NCI-H526 (cell line): ENCODE data around the gene APEX1.
"Not testable (repeated sequence)": the region's sequence is repeated elsewhere in the genome, so short reads cannot be mapped to it uniquely, and the experiment has no call there.

Source experiments
- DNase-seq, 2 experiments: peaks; one replicate each; lab custom pipeline; 2025; lab: John Stamatoyannopoulos, UW

APEX1 gene

DNA sequence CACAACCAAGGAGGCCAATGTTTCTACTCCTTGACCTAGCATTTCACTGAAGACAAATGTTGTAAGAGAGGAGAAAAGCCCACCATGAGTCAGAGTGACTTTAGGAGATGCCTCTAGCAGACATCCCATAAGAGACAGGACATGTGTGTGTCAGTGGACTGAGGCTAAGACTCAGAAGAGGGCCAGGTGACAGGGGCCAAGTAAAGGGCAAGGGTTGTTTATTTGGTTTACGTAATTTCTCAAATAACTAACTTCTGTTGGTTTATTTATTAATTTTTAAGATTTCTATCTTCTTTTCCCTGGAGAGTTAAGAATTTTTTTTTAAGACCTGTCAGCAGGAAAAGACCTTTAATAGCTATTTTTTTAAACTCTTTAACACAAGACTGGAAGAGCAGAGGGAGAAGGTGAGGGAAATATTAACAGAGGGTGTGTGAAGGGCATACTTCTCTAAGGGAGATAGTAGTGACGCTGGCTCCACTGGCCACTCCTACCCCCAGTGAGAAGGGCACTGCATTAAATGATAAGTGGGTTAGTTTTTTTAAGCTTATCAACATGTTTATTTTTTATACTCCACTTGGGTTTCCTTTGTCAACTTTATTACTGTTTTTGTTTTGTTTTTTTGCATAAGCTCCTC is 17.6 kb downstream of the APEX1 start:
- no peak for DNase-seq

DNA sequence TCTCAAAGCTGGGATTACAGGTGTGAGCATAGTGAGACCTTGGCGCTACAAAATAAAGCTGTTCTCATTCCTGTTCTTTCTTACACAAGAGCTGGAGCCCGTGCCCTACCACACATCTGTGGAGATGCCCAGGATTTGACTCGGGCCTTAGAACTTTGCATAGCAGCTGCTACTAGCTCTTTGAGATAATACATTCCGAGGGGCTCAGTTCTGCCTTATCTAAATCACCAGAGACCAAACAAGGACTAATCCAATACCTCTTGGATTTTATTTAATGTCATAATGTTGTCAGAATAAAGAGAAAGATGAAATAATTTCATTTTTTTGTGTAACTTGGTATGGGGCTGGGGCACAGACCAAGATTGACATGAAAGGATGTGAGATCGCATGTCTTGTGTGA is 21.8 kb downstream of the APEX1 start:
- no peak for DNase-seq

DNA sequence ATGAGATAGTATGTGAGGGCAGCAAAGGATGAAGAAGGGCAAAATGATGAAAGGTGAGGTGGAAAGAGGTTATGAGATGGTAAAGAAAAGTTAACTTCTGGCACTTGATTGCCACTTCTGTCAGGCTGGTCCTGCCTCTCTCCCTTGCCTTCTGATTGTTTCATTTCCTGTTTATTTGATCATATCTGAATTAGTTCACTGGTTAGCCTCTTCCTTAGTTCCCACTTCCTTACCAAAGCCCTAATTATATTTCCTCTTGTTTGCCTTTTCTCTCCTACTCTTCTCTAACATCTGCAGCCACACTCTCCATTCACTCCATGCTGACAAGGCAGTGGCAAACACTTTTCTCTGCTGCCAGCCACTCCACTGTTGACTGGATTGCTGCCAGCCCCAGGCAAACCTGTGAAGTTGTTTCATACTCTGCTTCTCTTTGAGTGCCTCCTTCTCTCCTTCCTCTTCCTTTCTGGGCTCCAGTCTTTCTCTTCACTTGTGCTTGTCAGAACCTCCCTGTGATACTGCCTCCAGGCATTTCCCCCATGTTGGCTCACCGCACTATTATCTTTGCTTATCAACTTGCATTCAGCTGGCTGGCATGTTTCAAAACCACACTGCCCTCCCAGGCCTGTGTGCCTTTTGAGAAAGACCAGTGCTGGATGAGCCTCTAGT is 22.3 kb downstream of the APEX1 start:
- no peak for DNase-seq

DNA sequence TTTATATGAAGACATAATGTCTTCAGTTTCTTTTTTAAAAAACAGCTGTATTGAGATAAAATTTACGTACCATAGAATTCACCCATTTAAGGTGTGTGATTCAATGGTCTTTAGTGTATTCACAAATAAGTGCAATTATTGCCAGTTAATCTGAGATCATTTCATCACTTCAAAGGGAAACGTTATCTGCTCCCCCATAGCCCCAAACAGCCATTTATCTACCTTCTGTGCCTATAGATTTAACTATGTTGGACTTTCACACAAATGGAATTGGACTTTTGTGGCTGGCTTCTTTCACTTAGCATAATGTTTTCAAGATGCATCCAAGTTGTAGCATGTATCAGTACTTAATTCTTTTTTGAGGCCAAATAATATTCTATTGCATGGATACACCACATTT is 23.9 kb downstream of the APEX1 start:
- no peak for DNase-seq

DNA sequence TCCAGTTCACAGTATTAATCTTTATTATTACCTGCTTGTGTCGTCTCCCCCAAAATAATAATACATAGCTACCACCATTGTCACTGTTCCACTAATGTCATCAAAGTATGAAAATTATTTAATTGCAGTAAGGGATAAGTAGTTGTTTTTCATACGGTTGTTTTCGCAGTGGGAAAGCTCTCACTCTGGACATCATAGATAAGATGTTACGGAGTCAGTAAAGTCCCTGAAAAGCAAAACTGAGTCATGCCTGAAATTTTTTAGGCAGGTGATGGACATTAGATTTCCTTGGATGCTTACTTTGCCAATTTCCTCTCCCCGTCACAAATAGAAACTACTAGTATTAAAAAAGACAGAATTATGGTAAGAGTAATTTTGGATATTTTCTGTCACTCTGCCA is 27.4 kb downstream of the APEX1 start:
- no peak for DNase-seq

DNA sequence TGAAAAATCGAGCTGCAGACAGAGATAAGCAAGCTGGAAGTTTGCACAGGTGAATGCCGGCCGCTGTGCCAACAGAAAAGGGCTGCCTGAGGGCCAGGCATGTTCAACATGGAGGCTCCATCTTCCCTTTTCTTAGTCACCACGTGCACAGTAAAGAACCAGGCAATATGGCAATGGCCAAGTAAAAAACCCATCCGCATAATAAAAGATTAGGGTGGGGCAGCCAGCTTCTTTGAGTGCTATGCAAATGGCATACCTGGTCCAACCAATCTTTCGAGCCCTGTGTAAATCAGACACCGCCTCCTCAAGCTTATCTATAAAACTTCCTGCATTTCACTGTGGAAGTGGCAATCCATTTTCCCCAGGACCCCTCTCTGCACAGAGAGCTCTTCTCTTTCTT is 30.9 kb downstream of the APEX1 start:
- peak in 1 of 2 experiments; percentile 18 for DNase-seq

DNA sequence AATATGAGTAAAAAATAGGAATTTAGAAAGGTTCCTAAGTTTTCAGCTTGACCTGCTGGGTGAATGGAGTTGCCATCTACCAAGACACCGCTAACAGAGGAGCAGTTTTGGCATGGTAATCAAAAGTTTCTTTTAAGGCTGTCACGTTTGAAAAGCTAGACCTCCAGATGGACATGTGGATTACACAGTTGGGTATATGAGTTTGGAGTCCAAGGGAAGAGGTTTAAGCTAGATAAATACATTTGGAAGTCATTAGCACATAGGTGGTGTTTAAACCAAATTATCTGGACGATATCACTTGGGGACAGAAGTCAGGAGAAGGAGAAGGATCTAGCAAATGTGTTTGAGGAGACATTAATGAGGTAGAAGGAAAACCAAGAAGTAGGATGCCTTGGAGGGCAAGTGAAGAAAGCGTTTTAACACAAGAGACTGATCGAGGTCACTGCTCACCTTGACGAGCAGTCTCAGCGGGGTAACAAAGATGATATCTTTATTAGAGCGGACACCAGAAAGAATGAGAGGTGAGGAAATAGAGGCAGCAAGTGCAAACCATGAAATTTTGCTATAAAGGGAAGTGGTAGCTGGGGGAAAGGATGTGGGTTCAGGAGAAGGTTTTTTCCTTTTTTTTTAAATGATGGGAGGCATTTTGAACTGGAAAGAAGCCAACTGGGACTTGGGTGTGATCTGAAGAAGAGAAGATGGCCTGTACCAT is 31.8 kb downstream of the APEX1 start:
- DNase-seq, result no peak

DNA sequence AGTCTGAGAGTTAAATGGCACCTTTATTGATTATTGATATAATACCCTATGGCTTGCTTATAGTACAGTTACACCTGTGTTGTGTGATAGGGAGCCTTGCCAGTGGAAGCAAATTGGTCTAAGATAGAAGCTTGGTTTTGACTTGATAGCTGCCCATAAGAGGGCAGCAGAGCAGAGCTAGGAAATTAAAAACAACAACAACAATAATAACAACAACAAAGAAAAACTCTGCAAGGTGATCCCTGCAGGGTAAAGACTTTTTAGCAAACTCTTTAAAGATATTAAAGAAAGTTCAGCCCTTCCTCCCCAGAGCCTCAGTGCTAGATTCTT is 32.3 kb downstream of the APEX1 start:
- DNase-seq, result no peak

DNA sequence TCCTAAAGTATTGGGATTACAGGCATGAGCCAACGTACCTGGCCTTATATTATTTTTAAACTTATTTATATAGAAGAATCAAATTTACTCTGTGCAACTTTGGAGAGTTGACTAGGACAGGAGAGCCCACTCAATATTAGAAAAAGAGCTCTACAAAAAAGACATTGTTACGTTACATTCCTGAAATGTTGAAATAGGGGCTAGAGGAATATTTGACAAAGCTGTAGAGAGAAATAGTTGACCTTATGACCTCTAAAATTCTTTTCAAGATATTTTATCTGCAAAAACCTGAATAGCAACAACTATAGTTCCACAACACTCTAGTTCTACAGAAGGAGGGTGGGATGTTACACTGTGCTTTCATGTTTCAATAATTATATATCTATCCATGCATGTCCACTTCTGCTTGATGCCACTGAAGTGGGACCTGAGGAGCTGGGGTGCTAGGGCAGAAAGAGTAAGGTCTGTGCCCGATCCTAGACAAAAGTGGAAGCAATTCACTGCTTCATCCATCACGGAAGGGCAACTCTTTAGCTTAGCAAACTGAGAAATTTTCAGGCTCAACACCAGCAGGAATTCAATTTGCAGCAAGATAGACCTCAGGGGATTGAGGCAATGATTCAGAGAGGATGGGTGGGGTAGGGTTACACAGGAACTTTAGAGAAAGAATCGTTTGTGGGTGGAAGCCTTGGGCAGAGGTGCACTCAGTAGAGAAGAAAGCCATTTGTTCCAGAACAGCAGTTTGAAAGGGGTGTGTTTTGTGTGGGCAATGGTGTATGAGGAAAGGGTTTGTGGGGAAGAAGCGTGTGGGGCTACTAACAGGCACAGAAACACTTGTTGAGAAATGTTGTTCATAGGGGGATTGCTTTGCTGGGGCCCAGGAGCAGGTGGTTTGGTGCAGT is 34.3 kb downstream of the APEX1 start:
- DNase-seq, result no peak

DNA sequence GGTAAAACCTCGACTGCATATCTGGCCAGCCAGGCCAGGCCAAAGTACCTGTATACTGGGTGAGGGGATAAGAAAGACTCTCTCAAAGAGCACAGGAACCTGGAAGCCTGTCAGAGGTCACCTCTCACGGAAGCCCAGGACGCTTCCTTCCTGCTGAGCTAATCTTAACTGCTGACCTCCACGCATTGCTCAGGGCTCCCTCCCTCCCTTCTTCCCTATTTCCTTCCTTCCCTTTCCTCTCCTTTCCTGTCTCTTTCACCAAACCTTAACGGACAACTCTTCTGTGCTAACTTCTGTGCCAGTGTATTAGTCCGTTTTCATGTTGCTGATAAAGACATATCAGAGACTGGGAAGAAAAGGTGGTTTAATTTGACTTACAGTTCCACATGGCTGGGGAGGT is 35.5 kb downstream of the APEX1 start:
- no peak for DNase-seq

DNA sequence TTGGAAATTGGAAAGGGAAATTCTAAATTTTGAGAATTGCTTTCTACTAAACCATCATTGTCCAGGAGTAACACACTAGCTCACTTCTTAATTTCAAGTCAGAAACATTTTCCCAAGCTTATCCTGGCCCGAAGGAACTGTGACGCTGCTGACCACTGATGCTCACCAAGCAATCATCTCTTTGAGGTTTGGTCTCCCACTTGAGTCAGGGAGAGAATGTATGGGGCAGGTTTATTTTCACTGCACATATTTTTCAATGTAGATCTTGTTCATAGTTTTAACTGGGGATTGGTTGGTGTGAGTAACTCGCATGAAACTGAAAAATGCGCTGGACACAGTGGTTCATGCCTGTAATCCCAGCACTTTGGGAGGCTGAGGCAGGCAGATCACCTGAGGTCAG is 37.5 kb downstream of the APEX1 start:
- DNase-seq, result no peak

DNA sequence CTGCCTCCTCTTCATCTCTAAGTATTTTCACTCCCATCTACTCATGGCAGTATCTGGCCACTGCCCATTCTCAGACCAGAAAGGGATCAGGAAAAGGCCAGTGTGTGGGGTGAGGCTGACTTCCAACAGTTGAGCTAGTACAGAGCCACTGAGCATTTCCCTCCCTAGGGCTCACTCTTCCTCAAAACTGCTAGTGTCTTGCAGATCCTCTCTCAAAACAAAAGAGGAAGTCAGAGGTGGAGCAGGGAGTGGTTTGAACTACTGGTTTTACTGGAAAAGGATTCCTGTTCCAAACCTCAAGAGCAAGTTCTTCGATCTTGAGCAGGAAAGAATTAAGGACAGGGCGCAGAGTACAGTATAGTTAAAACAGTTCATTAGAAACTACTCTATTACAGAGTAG is 38.6 kb downstream of the APEX1 start:
- DNase-seq, result no peak

DNA sequence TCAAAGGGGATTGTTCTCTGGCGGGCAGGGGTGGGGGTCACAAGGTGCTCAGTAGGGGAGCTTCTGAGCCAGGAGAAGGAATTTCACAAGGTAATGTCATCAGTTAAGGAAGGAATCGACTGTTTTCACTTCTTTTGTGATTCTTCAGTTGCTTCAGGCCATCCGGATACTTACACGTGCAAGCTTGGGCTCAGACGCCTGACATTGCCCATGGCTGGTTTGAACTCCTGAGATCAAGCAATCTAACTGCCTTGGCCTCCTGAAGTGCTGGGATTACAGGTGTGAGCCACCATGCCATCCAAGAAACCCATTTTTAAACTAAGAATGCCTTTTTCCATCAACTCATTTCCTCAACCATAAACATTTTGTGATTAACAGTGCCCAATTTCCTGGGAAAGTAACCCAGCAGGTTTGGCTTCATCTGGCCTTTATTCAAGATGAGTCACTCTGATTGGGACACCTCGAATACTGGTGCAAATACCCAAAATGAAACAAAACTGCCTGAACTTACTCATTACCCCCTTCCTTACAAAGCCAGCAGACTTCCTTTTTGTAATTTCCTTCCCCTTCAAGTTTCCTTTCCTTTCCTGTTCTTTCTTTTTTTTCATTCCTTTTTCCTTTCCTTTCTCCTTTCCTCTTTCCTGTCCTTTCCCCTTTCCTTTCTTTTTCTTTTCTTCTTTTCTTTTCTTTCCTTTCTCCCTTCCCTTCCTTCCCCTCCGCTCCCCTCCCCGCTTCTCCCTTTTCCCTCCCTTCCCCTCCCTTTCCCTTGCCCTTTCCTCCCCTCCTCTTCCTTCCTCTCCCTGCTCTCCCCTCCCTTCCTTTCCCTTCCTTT is 40.1 kb downstream of the APEX1 start:
- no peak for DNase-seq

DNA sequence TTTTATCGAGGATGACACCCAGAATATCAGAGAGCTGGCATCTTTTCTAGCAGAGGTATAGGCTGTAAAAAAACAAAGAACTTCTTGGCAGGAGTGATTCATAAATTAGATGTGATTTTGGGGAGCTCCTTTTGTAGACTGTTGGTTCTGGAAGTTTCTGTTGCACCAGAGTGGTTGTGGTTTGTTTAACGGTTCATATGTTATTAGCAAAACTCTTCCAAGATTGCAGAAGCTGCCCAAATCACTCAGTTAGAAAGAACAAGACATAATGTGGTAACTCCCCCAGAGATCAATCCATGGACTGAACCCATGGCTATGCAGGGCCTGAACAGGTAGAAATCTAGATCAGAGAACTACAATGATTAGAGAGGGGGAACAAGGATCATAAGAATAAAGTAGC is 43.6 kb downstream of the APEX1 start:
- DNase-seq, result no peak

DNA sequence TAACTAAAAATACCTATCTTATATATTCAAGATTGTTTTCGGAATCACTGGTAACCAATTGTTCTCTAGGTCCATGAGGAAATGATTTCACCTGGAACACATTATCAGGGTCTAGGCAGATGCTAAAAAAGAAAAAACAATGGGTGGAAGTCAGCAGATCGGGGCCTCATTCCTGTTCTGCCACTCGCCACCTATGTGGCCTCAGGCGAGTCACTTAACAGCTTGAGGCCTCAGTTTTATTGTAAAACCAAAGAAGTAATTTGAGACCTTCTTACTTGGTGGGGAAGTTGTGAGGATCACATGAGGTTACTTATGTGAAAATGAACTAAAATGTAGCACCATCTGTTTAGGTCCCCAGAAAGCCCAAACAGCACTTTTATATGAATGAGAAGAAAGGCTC is 44.1 kb downstream of the APEX1 start:
- DNase-seq, result no peak

DNA sequence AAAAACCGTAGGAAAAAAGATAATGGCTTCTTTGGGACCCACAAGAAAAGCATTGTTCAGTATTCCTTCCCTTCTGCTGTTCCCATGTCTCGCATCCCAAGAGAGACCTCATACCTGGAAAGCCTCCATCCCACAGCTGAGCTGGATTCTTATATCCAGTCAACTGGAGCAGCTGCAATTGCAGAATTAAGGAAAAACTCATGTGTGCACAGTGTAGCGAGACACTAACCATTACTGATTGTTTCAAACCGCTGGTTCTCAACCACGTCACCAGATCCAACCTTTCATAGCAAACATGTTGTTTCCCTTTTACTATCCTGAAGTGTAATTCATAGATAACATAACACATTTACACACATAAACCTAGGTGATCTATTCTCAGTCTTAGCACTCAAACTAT is 44.9 kb downstream of the APEX1 start:
- no peak for DNase-seq

DNA sequence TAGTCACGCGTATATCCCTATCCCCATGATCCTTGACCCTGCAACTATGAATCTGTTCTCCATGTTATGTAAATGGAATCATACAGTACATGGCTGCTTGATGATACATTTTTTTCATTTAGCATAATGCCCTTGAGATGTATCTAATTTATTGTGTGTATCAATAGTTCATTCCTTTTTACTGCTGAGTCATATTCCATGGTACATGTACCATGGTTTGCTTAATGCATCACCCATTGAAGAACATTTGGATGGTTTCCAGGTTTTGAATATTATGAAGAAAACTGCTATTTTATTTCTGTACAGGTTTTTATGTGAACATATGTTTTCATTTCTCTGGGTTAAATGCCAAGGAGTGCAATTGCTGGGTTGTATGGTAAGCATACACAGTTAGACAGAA is 46.3 kb downstream of the APEX1 start:
- no peak for DNase-seq

DNA sequence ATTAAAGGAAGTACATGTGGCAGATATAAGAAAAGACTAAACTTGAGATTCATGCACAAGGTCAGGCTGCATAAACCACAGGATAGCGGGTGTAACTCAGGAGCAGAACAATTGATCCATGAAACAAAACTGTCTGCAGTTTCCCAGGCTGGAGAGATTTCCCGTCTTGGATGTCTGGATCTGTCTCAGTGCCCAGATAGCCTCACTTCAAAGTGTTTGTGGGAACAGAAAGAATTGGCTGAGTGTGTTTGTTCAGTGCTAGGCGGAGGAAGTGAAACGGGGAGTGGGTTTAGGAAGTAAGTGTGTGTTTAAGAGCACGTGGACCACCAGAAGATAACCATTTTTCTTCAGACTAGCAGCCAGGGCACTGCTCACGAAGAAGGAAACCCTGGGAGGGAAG is 48.9 kb downstream of the APEX1 start:
- no peak for DNase-seq

DNA sequence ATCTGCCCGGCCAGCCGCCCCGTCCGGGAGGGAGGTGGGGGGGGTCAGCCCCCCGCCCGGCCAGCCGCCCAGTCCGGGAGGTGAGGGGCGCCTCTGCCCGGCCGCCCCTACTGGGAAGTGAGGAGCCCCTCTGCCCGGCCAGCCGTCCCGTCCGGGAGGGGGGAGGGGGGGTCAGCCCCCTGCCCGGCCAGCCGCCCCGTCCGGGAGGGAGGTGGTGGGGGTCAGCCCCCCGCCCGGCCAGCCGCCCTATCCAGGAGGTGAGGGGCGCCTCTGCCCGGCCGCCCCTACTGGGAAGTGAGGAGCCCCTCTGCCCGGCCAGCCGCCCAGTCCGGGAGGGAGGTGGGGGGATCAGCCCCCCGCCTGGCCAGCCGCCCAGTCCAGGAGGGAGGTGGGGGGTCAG is 51.2 kb downstream of the APEX1 start:
- DNase-seq, result not testable (repeated sequence)

DNA sequence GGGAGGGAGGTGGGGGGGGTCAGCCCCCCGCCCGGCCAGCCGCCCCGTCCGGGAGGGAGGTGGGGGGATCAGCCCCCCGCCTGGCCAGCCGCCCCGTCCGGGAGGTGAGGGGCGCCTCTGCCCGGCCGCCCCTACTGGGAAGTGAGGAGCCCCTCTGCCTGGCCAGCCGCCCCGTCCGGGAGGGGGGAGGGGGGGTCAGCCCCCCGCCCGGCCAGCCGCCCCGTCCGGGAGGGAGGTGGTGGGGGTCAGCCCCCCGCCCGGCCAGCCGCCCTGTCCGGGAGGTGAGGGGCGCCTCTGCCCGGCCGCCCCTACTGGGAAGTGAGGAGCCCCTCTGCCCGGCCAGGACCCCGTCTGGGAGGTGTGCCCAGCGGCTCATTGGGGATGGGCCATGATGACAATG is 51.7 kb downstream of the APEX1 start:
- not testable (repeated sequence) for DNase-seq
